GM23338 (cell line): ENCODE data around the gene KATNAL1. TPM values are rescaled to one million over a fixed set of nuclear protein-coding genes. Genes with fewer than 3 reads are reported as not detected.

Source experiments
- ATAC-seq: fragments of 200-7000 bp; cut with Tn5 transposase; 3 replicates; pipeline ENCODE4 v1.9.1; 2020
- DNase-seq: peaks from one replicate; pipeline ENCODE4 v3.0.0-alpha.2; 2015; ENCODE audit warnings: low spot score
- H2AFZ ChIP-seq: fragments of 200-600 bp; sonication (generic); 2 replicates; pipeline ENCODE4 v1.8.0; 2016; ENCODE audit warnings: antibody characterized with exemption, mild to moderate bottlenecking, moderate library complexity
- H3F3A ChIP-seq: fragments of 200-600 bp; sonication (generic); replicated peaks from 2 replicates; pipeline ENCODE4 v1.8.0; 2017; ENCODE audit warnings: antibody characterized with exemption, mixed run types, low read depth
- H3K27ac ChIP-seq: fragments of 200-600 bp; sonication (generic); 2 replicates; pipeline ENCODE4 v1.6.1; 2016; ENCODE audit warnings: low read depth
- H3K27me3 ChIP-seq: fragments of 200-600 bp; sonication (generic); 2 replicates; pipeline ENCODE4 v1.8.0; 2016; ENCODE audit warnings: mild to moderate bottlenecking, mixed run types, moderate library complexity; ENCODE audit not compliant: insufficient read depth
- H3K36me3 ChIP-seq: fragments of 200-600 bp; sonication (generic); 2 replicates; pipeline ENCODE4 v1.8.0; 2016; ENCODE audit warnings: mild to moderate bottlenecking; ENCODE audit not compliant: insufficient read depth
- H3K4me1 ChIP-seq: fragments of 200-600 bp; sonication (generic); 2 replicates; pipeline ENCODE4 v1.8.0; 2016; ENCODE audit warnings: mild to moderate bottlenecking, moderate library complexity; ENCODE audit not compliant: insufficient read depth
- H3K4me2 ChIP-seq: fragments of 200-600 bp; sonication (generic); 2 replicates; pipeline ENCODE4 v1.7.1; 2017; ENCODE audit warnings: mixed run types
- H3K4me3 ChIP-seq: fragments of 200-600 bp; sonication (generic); 2 replicates; pipeline ENCODE4 v1.6.1; 2016; ENCODE audit warnings: mixed run types
- H3K79me2 ChIP-seq: fragments of 200-600 bp; sonication (generic); replicated peaks from 2 replicates; pipeline ENCODE4 v1.8.0; 2017; ENCODE audit warnings: mild to moderate bottlenecking; ENCODE audit not compliant: insufficient read depth
- H3K9me2 ChIP-seq: fragments of 200-600 bp; sonication (generic); 2 replicates; pipeline ENCODE4 v1.8.0; 2017; ENCODE audit not compliant: insufficient read depth
- H4K20me1 ChIP-seq: fragments of 200-600 bp; sonication (generic); replicated peaks from 2 replicates; pipeline ENCODE4 v1.8.0; 2017; ENCODE audit warnings: mild to moderate bottlenecking; ENCODE audit not compliant: insufficient read depth
- H3K27ac Mint-ChIP-seq: 2 replicates; pipeline ENCODE4 v1.8.0; 2020; ENCODE audit warnings: inconsistent platforms, mild to moderate bottlenecking, moderate library complexity, mixed read lengths
- H3K27me3 Mint-ChIP-seq: 3 replicates; pipeline ENCODE4 v1.8.0; 2022; ENCODE audit warnings: low read depth, mild to moderate bottlenecking, moderate library complexity, mixed read lengths, inconsistent platforms; ENCODE audit not compliant: insufficient read depth, poor library complexity
- H3K36me3 Mint-ChIP-seq: 3 replicates; pipeline ENCODE4 v1.8.0; 2021; ENCODE audit warnings: low read depth, mild to moderate bottlenecking, inconsistent platforms, moderate library complexity, mixed read lengths
- H3K4me1 Mint-ChIP-seq: 3 replicates; pipeline ENCODE4 v1.8.0; 2020; ENCODE audit warnings: mild to moderate bottlenecking, inconsistent platforms, mixed read lengths
- H3K4me3 Mint-ChIP-seq: 3 replicates; pipeline ENCODE4 v1.8.0; 2021; ENCODE audit warnings: moderate library complexity, mild to moderate bottlenecking, inconsistent platforms, mixed read lengths
- H3K9me3 Mint-ChIP-seq: 3 replicates; pipeline ENCODE4 v1.8.0; 2020; ENCODE audit warnings: moderate library complexity, mild to moderate bottlenecking, inconsistent platforms, mixed read lengths
- CREB1 ChIP-seq: fragments of 250-450 bp; sonication (Bioruptor Pico); IDR thresholded peaks from 2 replicates; pipeline ENCODE4 v1.5.0; 2020; ENCODE audit warnings: low read depth, mild to moderate bottlenecking, moderate library complexity
- EZH2 ChIP-seq: fragments of 200-600 bp; sonication (generic); IDR thresholded peaks from one replicate; pipeline ENCODE4 v1.8.0; 2017; ENCODE audit warnings: antibody characterized with exemption, mild to moderate bottlenecking, low read depth; ENCODE audit not compliant: unreplicated experiment
- EZH2phosphoT487 ChIP-seq: fragments of 200-600 bp; sonication (generic); IDR thresholded peaks from one replicate; pipeline ENCODE4 v1.8.1; 2018; ENCODE audit warnings: antibody characterized with exemption; ENCODE audit not compliant: unreplicated experiment
- JUNB ChIP-seq: IDR thresholded peaks from one replicate; pipeline ENCODE4 v1.6.1; 2016; ENCODE audit warnings: antibody characterized with exemption; ENCODE audit not compliant: unreplicated experiment
- NANOG ChIP-seq: IDR thresholded peaks from 2 replicates; pipeline ENCODE4 v1.6.1; 2016; ENCODE audit warnings: antibody characterized with exemption, borderline replicate concordance
- POLR2AphosphoS5 ChIP-seq: IDR thresholded peaks from 2 replicates; pipeline ENCODE4 v1.6.1; 2016; ENCODE audit warnings: antibody characterized with exemption, low read depth
- STAT1 ChIP-seq: IDR thresholded peaks from one replicate; pipeline ENCODE4 v1.6.1; 2016; ENCODE audit warnings: antibody characterized with exemption; ENCODE audit not compliant: unreplicated experiment
- ZNF114 ChIP-seq: fragments of 250-450 bp; sonication (Bioruptor Pico); IDR thresholded peaks from 2 replicates; pipeline ENCODE4 v1.5.0; 2020; ENCODE audit warnings: mild to moderate bottlenecking, moderate library complexity
- ZNF331 ChIP-seq: fragments of 250-450 bp; sonication (Bioruptor Pico); IDR thresholded peaks from 2 replicates; pipeline ENCODE4 v1.5.0; 2020; ENCODE audit warnings: low read depth, mild to moderate bottlenecking, moderate library complexity
- polyA plus RNA-seq: library from polyadenylated mRNA; unstranded; fragments of >200 nt; fragmentation: Nextera tagmentation; extraction: Ambion mirVana; gene quantifications from 2 replicates; pipeline ENCODE4 v1.2.1, GENCODE V29; 2016
- total RNA-seq: library from RNA; depleted of rRNA; stranded (reverse); fragments of >200 nt; shearing (Covaris generic); gene quantifications from 2 replicates; pipeline ENCODE4 v1.2.3, GENCODE V29; 2014
- TF ChIP-seq, protein P1 (sequence below): IDR thresholded peaks from one replicate; pipeline ENCODE4 v1.6.1; 2018; ENCODE audit warnings: antibody characterized with exemption; ENCODE audit not compliant: unreplicated experiment
- TF ChIP-seq, protein P2 (sequence below): IDR thresholded peaks from 2 replicates; pipeline ENCODE4 v1.6.1; 2016; ENCODE audit warnings: antibody characterized with exemption
- TF ChIP-seq, protein P3 (sequence below): fragments of 250-450 bp; sonication (Bioruptor Pico); IDR thresholded peaks from 2 replicates; pipeline ENCODE4 v1.5.0; 2020; ENCODE audit warnings: mild to moderate bottlenecking, moderate library complexity
- TF ChIP-seq, protein P4 (sequence below), 2 experiments: fragments of 200-600 bp in 1 of 2; sonication (generic) in 1 of 2; conservative IDR thresholded peaks; 2 replicates each; pipeline versions ENCODE4 v1.5.1 to v1.6.1; 2016 to 2017; ENCODE audit warnings: antibody characterized with exemption in 2 of 2, low read depth in 2 of 2, mild to moderate bottlenecking in 2 of 2, moderate library complexity in 1 of 2

KATNAL1 gene
- total and polyA plus RNA-seq, 2 experiments from 2014 or later = 6.1 to 11.5 TPM

DNA sequence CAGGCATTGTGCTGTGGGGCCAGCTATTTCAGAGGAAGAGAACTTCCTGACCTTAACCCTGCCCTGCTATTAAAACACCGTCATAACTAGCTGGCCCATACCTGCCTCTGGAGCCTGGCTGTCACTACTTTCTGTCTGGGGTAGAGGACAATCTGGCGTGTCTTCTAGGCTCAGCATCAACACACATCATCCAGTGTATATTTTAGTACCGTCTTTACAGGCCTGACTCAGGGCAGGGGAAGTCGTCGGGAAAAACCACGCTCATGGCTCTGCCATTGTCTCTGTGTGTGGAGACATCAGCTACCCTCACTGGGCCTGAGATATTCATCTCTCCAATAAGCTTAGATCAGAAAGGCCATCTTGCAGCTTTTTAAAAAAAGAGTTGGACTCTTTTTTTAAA is 151.1 kb downstream of the KATNAL1 start:
- H3K27me3 Mint-ChIP-seq = peaks cover 7% of the 10 kb centered on the region
- ATAC-seq (no peak), DNase-seq (no peak)
- H3K27ac ChIP-seq = no peak overlapping the region
- no peaks in the 10 kb centered on the region for H4K20me1 ChIP-seq
- H3K4me3 ChIP-seq = no peak overlapping the region
- H3K4me2 ChIP-seq = no peak overlapping the region
- no peak for TF ChIP-seq ZNF114
- no peak for TF ChIP-seq JUNB
- TF ChIP-seq, protein P1, sequence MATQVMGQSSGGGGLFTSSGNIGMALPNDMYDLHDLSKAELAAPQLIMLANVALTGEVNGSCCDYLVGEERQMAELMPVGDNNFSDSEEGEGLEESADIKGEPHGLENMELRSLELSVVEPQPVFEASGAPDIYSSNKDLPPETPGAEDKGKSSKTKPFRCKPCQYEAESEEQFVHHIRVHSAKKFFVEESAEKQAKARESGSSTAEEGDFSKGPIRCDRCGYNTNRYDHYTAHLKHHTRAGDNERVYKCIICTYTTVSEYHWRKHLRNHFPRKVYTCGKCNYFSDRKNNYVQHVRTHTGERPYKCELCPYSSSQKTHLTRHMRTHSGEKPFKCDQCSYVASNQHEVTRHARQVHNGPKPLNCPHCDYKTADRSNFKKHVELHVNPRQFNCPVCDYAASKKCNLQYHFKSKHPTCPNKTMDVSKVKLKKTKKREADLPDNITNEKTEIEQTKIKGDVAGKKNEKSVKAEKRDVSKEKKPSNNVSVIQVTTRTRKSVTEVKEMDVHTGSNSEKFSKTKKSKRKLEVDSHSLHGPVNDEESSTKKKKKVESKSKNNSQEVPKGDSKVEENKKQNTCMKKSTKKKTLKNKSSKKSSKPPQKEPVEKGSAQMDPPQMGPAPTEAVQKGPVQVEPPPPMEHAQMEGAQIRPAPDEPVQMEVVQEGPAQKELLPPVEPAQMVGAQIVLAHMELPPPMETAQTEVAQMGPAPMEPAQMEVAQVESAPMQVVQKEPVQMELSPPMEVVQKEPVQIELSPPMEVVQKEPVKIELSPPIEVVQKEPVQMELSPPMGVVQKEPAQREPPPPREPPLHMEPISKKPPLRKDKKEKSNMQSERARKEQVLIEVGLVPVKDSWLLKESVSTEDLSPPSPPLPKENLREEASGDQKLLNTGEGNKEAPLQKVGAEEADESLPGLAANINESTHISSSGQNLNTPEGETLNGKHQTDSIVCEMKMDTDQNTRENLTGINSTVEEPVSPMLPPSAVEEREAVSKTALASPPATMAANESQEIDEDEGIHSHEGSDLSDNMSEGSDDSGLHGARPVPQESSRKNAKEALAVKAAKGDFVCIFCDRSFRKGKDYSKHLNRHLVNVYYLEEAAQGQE = no peak
- TF ChIP-seq POLR2AphosphoS5 = no peak
- TF ChIP-seq EZH2 = no peak
- TF ChIP-seq STAT1 = no peak
- no peak for TF ChIP-seq EZH2phosphoT487
- TF ChIP-seq, protein P2, sequence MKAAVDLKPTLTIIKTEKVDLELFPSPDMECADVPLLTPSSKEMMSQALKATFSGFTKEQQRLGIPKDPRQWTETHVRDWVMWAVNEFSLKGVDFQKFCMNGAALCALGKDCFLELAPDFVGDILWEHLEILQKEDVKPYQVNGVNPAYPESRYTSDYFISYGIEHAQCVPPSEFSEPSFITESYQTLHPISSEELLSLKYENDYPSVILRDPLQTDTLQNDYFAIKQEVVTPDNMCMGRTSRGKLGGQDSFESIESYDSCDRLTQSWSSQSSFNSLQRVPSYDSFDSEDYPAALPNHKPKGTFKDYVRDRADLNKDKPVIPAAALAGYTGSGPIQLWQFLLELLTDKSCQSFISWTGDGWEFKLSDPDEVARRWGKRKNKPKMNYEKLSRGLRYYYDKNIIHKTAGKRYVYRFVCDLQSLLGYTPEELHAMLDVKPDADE = no peak
- no peak for TF ChIP-seq NANOG
- no peak for TF ChIP-seq ZNF331 (CRISPR knock-in tag)
- TF ChIP-seq CREB1 (CRISPR knock-in tag) = no peak
- TF ChIP-seq, protein P3, sequence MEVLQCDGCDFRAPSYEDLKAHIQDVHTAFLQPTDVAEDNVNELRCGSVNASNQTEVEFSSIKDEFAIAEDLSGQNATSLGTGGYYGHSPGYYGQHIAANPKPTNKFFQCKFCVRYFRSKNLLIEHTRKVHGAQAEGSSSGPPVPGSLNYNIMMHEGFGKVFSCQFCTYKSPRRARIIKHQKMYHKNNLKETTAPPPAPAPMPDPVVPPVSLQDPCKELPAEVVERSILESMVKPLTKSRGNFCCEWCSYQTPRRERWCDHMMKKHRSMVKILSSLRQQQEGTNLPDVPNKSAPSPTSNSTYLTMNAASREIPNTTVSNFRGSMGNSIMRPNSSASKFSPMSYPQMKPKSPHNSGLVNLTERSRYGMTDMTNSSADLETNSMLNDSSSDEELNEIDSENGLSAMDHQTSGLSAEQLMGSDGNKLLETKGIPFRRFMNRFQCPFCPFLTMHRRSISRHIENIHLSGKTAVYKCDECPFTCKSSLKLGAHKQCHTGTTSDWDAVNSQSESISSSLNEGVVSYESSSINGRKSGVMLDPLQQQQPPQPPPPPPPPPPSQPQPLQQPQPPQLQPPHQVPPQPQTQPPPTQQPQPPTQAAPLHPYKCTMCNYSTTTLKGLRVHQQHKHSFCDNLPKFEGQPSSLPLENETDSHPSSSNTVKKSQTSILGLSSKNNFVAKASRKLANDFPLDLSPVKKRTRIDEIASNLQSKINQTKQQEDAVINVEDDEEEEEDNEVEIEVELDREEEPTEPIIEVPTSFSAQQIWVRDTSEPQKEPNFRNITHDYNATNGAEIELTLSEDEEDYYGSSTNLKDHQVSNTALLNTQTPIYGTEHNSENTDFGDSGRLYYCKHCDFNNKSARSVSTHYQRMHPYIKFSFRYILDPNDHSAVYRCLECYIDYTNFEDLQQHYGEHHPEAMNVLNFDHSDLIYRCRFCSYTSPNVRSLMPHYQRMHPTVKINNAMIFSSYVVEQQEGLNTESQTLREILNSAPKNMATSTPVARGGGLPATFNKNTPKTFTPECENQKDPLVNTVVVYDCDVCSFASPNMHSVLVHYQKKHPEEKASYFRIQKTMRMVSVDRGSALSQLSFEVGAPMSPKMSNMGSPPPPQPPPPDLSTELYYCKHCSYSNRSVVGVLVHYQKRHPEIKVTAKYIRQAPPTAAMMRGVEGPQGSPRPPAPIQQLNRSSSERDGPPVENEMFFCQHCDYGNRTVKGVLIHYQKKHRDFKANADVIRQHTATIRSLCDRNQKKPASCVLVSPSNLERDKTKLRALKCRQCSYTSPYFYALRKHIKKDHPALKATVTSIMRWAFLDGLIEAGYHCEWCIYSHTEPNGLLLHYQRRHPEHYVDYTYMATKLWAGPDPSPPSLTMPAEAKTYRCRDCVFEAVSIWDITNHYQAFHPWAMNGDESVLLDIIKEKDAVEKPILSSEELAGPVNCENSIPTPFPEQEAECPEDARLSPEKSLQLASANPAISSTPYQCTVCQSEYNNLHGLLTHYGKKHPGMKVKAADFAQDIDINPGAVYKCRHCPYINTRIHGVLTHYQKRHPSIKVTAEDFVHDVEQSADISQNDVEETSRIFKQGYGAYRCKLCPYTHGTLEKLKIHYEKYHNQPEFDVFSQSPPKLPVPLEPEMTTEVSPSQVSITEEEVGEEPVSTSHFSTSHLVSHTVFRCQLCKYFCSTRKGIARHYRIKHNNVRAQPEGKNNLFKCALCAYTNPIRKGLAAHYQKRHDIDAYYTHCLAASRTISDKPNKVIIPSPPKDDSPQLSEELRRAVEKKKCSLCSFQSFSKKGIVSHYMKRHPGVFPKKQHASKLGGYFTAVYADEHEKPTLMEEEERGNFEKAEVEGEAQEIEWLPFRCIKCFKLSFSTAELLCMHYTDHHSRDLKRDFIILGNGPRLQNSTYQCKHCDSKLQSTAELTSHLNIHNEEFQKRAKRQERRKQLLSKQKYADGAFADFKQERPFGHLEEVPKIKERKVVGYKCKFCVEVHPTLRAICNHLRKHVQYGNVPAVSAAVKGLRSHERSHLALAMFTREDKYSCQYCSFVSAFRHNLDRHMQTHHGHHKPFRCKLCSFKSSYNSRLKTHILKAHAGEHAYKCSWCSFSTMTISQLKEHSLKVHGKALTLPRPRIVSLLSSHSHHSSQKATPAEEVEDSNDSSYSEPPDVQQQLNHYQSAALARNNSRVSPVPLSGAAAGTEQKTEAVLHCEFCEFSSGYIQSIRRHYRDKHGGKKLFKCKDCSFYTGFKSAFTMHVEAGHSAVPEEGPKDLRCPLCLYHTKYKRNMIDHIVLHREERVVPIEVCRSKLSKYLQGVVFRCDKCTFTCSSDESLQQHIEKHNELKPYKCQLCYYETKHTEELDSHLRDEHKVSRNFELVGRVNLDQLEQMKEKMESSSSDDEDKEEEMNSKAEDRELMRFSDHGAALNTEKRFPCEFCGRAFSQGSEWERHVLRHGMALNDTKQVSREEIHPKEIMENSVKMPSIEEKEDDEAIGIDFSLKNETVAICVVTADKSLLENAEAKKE (CRISPR knock-in tag) = no peak
- TF ChIP-seq, protein P4, sequence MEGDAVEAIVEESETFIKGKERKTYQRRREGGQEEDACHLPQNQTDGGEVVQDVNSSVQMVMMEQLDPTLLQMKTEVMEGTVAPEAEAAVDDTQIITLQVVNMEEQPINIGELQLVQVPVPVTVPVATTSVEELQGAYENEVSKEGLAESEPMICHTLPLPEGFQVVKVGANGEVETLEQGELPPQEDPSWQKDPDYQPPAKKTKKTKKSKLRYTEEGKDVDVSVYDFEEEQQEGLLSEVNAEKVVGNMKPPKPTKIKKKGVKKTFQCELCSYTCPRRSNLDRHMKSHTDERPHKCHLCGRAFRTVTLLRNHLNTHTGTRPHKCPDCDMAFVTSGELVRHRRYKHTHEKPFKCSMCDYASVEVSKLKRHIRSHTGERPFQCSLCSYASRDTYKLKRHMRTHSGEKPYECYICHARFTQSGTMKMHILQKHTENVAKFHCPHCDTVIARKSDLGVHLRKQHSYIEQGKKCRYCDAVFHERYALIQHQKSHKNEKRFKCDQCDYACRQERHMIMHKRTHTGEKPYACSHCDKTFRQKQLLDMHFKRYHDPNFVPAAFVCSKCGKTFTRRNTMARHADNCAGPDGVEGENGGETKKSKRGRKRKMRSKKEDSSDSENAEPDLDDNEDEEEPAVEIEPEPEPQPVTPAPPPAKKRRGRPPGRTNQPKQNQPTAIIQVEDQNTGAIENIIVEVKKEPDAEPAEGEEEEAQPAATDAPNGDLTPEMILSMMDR (conservative IDR thresholded peaks at IDR 0.05; ENCODE audit: low read depth in 2 of 2) = no peak
- peaks cover 12% of the 10 kb centered on the region; the same call in 2 of the 3 replicates for H3K9me3 Mint-ChIP-seq
- H3F3A ChIP-seq = no peaks in the 10 kb centered on the region
- H3K36me3 ChIP-seq = no peaks in the 10 kb centered on the region
- peaks cover 14% of the 10 kb centered on the region for H3K4me1 Mint-ChIP-seq
- H3K79me2 ChIP-seq = no peaks in the 10 kb centered on the region
- no peak overlapping the region for H3K4me3 Mint-ChIP-seq
- H3K9me2 ChIP-seq = 0 out of 2 replicates have a peak, but pooled peaks cover 14% of the 10 kb centered on the region
- H2AFZ ChIP-seq = no peak overlapping the region
- H3K4me1 ChIP-seq = no peaks in the 10 kb centered on the region
- H3K36me3 Mint-ChIP-seq = no peaks in the 10 kb centered on the region; the same call in 2 of the 3 replicates
- H3K27me3 ChIP-seq = no peaks in the 10 kb centered on the region
- H3K27ac Mint-ChIP-seq = no peak overlapping the region
